Keratinocyte (primary cell): ENCODE results near the gene SEC14L2. TPM values are rescaled to one million over a fixed set of nuclear protein-coding genes. Genes with fewer than 3 reads are reported as not detected.

Experiments
- DNase-seq: peaks from one replicate; pipeline ENCODE4 v3.0.0-alpha.2; 2011; ENCODE audit warnings: low read depth, missing footprints, low spot score
- FAIRE-seq: peaks from 2 replicates; lab custom pipeline; 2011; peaks lifted over from hg19 to GRCh38; lab: Jason Lieb, UNC
- H2AFZ ChIP-seq: 2 replicates; pipeline ENCODE4 v1.6.0; 2012; ENCODE audit warnings: low read length, control low read depth, inconsistent platforms; ENCODE audit not compliant: control insufficient read depth
- H3K27ac ChIP-seq: 2 replicates; pipeline ENCODE4 v1.5.1; 2011; ENCODE audit warnings: low read length; ENCODE audit not compliant: control insufficient read depth, insufficient read depth
- H3K27me3 ChIP-seq: 3 replicates; pipeline ENCODE4 v1.6.0; 2011; ENCODE audit warnings: low read length; ENCODE audit not compliant: control insufficient read depth, insufficient read depth; ENCODE audit errors: extremely low read depth
- H3K36me3 ChIP-seq, 2 experiments: 2 replicates in 1 of 2; 3 replicates in 1 of 2; pipeline ENCODE4 v1.5.1; 2011; ENCODE audit warnings: low read length in 2 of 2, mild to moderate bottlenecking in 1 of 2; ENCODE audit not compliant: control insufficient read depth in 2 of 2, insufficient read depth in 2 of 2; ENCODE audit errors: extremely low read depth in 1 of 2
- H3K4me1 ChIP-seq: 3 replicates; pipeline ENCODE4 v1.5.1; 2011; ENCODE audit warnings: low read length; ENCODE audit not compliant: control insufficient read depth, insufficient read depth; ENCODE audit errors: extremely low read depth
- H3K4me2 ChIP-seq: 3 replicates; pipeline ENCODE4 v1.6.0; 2011; ENCODE audit warnings: low read depth, low read length; ENCODE audit not compliant: control insufficient read depth, insufficient read depth; ENCODE audit errors: extremely low read depth
- H3K4me3 ChIP-seq, 3 experiments: fragments of 200-600 bp in 1 of 3; sonication (generic) in 1 of 3; 2 replicates in 2 of 3; 3 replicates in 1 of 3; pipeline ENCODE4 v1.5.1; 2011 to 2016; ENCODE audit warnings: low read length in 3 of 3, mild to moderate bottlenecking in 3 of 3, control low read depth in 2 of 3, inconsistent platforms in 1 of 3, low read depth in 1 of 3, mixed read lengths in 1 of 3, mixed run types in 1 of 3, moderate library complexity in 1 of 3; ENCODE audit not compliant: control insufficient read depth in 2 of 3, insufficient read depth in 2 of 3; ENCODE audit errors: extremely low read depth in 1 of 3
- H3K79me2 ChIP-seq: 2 replicates; pipeline ENCODE4 v1.6.0; 2012; ENCODE audit warnings: low read length; ENCODE audit not compliant: control insufficient read depth, insufficient read depth
- H3K9ac ChIP-seq: 3 replicates; pipeline ENCODE4 v1.6.0; 2011; ENCODE audit warnings: low read length; ENCODE audit not compliant: control insufficient read depth, insufficient read depth; ENCODE audit errors: extremely low read depth
- H3K9me1 ChIP-seq: 3 replicates; pipeline ENCODE4 v1.6.0; 2011; ENCODE audit warnings: low read length; ENCODE audit not compliant: control insufficient read depth, insufficient read depth; ENCODE audit errors: extremely low read depth
- H3K9me3 ChIP-seq: 2 replicates; pipeline ENCODE4 v1.5.1; 2012; ENCODE audit warnings: low read depth, low read length; ENCODE audit not compliant: control insufficient read depth
- H4K20me1 ChIP-seq: 3 replicates; pipeline ENCODE4 v1.6.0; 2011; ENCODE audit warnings: low read length; ENCODE audit not compliant: control insufficient read depth, insufficient read depth; ENCODE audit errors: extremely low read depth
- CTCF ChIP-seq, 3 experiments: IDR thresholded peaks in 1 of 3; conservative IDR thresholded peaks in 1 of 3; optimal IDR thresholded peaks in 1 of 3; 2 replicates in 2 of 3; 3 replicates in 1 of 3; pipeline versions ENCODE3 to v1.5.1; 2011; ENCODE audit warnings: low read length in 3 of 3, mild to moderate bottlenecking in 3 of 3, moderate library complexity in 2 of 3, control low read depth in 1 of 3, inconsistent platforms in 1 of 3; ENCODE audit not compliant: insufficient read depth in 2 of 3; ENCODE audit errors: extremely low read depth in 1 of 3
- EZH2 ChIP-seq: IDR thresholded peaks from one replicate; pipeline ENCODE4 v1.6.1; 2012; ENCODE audit warnings: inconsistent platforms, mild to moderate bottlenecking, low read length, moderate library complexity
- dilution Hi-C: fragments of 300-500 bp; cut with MboI; formaldehyde crosslinking; loops from one replicate; pipeline ENCODE4 v1.7.0; 2020; ENCODE audit warnings: low sequenced_read_pairs; ENCODE audit not compliant: extremely low pct_ligation_motif_present
- polyA plus RNA-seq, 5 experiments: library from polyadenylated mRNA; depleted of rRNA in 3 of 5; stranded (reverse) in 3 of 5; stranded (forward) in 1 of 5; unstranded in 1 of 5; fragments of >200 nt; gene quantifications; 1 replicate in 1 of 5; 2 replicates in 3 of 5; 3 replicates in 1 of 5; pipeline versions ENCODE4 v1.2.1 to v1.2.3, GENCODE V29; 2011 to 2012; ENCODE audit warnings: missing spikeins in 2 of 5, low read depth in 1 of 5, low replicate concordance in 1 of 5

The SEC14L2 gene
- polyA plus RNA-seq, 1 donor (not counting 4 experiments of a cell fraction or from before 2014, with no cell fraction given) = 103 TPM

GRCh38 chr22:30429887-30430286 lies 33.1 kb downstream of the SEC14L2 start:
- H3K4me2 ChIP-seq = no peak overlapping the region
- H3K79me2 ChIP-seq = no peaks in the 10 kb centered on the region
- no peaks in the 10 kb centered on the region for H3K9me1 ChIP-seq

GRCh38 chr22:30430933-30431332 lies 34.1 kb downstream of the SEC14L2 start:
- Histone ChIP-seq H3K9ac (no peak overlapping the region), H2AFZ (no peak overlapping the region), H3K4me3 (no peak overlapping the region), H3K27me3 (no peaks in the 10 kb centered on the region), H3K36me3 (peaks cover 0 to 3% of the 10 kb centered on the region in 2 experiments), H3K9me3 (no peaks in the 10 kb centered on the region), H3K79me2 (no peaks in the 10 kb centered on the region), H3K4me2 (no peak overlapping the region), H3K4me1 (peaks cover 22% of the 10 kb centered on the region), H4K20me1 (no peaks in the 10 kb centered on the region), H3K9me1 (no peaks in the 10 kb centered on the region), H3K27ac (no peak overlapping the region)
- dilution Hi-C loops = no loop called here
- DNase-seq (no peak), FAIRE-seq (no peak)
- TF ChIP-seq CTCF (optimal IDR thresholded peaks at IDR 0.05 in 1 of 3, IDR thresholded peaks at IDR 0.05 in 1 of 3, conservative IDR thresholded peaks at IDR 0.05 in 1 of 3; ENCODE audit: extremely low read depth in 1 of 3, insufficient read depth in 2 of 3, low read length in 3 of 3) = peak in 2 of 3 experiments; percentile 17 to 45
- TF ChIP-seq EZH2 = no peak

More at GRCh38 chr22:30429887-30430286, 33.1 kb downstream of the SEC14L2 start:
- Histone ChIP-seq H3K4me1 (peaks cover 18% of the 10 kb centered on the region), H4K20me1 (no peaks in the 10 kb centered on the region), H3K4me3 (no peak overlapping the region), H3K27ac (no peak overlapping the region), H2AFZ (no peak overlapping the region), H3K9ac (no peak overlapping the region), H3K36me3 (peaks cover 0 to 3% of the 10 kb centered on the region in 2 experiments), H3K9me3 (no peaks in the 10 kb centered on the region), H3K27me3 (no peaks in the 10 kb centered on the region)
- FAIRE-seq (no peak), DNase-seq (no peak)
- dilution Hi-C loops = no loop called here
- TF ChIP-seq CTCF (optimal IDR thresholded peaks at IDR 0.05 in 1 of 3, IDR thresholded peaks at IDR 0.05 in 1 of 3, conservative IDR thresholded peaks at IDR 0.05 in 1 of 3; ENCODE audit: extremely low read depth in 1 of 3, insufficient read depth in 2 of 3, low read length in 3 of 3) (no peak), EZH2 (no peak)
